ENCODE data around the gene PTAFR.

The PTAFR gene

GRCh38 chr1:28176492-28177470 lies at the start of gene PTAFR:
Gene PTAFR, minus strand, starts transcription at chr1:28176690. Its CDS starts 25,669 bp downstream, at chr1:28151021.
- DNase-seq: no peak

GRCh38 chr1:28213315-28213714 lies 36.8 kb upstream of the PTAFR start:
- DNase-seq: no peak

GRCh38 chr1:28209700-28210099 lies 33.2 kb upstream of the PTAFR start:
- DNase-seq: no peak

- no peak for DNase-seq
Measured at GRCh38 chr1:28208818-28209441, 32.4 kb upstream of the PTAFR start.

- DNase-seq: no peak
Measured at GRCh38 chr1:28205243-28205642, 28.8 kb upstream of the PTAFR start.

- DNase-seq: no peak
Measured at GRCh38 chr1:28200234-28200873, 23.9 kb upstream of the PTAFR start.

GRCh38 chr1:28199328-28200233 lies 23.1 kb upstream of the PTAFR start:
- no peak for DNase-seq

- DNase-seq: no peak
Measured at GRCh38 chr1:28197682-28198415, 21.4 kb upstream of the PTAFR start.

- no peak for DNase-seq
Measured at GRCh38 chr1:28196330-28196729, 19.8 kb upstream of the PTAFR start.

- no peak for DNase-seq
Measured at GRCh38 chr1:28195780-28196179, 19.3 kb upstream of the PTAFR start.

GRCh38 chr1:28194326-28195035 lies 18.0 kb upstream of the PTAFR start:
- DNase-seq: no peak

- no peak for DNase-seq
Measured at GRCh38 chr1:28193701-28194161, 17.2 kb upstream of the PTAFR start.

- no peak for DNase-seq
Measured at GRCh38 chr1:28190996-28191645, 14.6 kb upstream of the PTAFR start.

GRCh38 chr1:28190337-28190979 lies 14.0 kb upstream of the PTAFR start:
- DNase-seq: no peak

GRCh38 chr1:28185071-28185470 lies 8.6 kb upstream of the PTAFR start:
- DNase-seq: no peak

GRCh38 chr1:28180306-28181305 lies 4.1 kb upstream of the PTAFR start:
- no peak for DNase-seq

GRCh38 chr1:28178690-28179485 lies 2.4 kb upstream of the PTAFR start:
- no peak for DNase-seq

Measured in GOT3 (cell line).